Hepatocyte (in vitro differentiated cells): ENCODE data around the gene INSL3.

Source experiments
- EZH2 ChIP-seq: fragments of 200-600 bp; sonication (generic); IDR thresholded peaks from 2 replicates; pipeline ENCODE4 v1.6.1; 2016; ENCODE audit warnings: antibody characterized with exemption, mild to moderate bottlenecking, borderline replicate concordance
- EZH2phosphoT487 ChIP-seq: fragments of 200-600 bp; sonication (generic); IDR thresholded peaks from one replicate; pipeline ENCODE4 v1.6.1; 2018; ENCODE audit warnings: antibody characterized with exemption, mild to moderate bottlenecking, low read depth, moderate library complexity; ENCODE audit not compliant: unreplicated experiment, severe bottlenecking
- TF ChIP-seq, protein P1 (sequence below): fragments of 200-600 bp; sonication (generic); IDR thresholded peaks from 2 replicates; pipeline ENCODE4 v1.5.1; 2016; ENCODE audit warnings: antibody characterized with exemption, mild to moderate bottlenecking; ENCODE audit not compliant: poor library complexity

DNA sequence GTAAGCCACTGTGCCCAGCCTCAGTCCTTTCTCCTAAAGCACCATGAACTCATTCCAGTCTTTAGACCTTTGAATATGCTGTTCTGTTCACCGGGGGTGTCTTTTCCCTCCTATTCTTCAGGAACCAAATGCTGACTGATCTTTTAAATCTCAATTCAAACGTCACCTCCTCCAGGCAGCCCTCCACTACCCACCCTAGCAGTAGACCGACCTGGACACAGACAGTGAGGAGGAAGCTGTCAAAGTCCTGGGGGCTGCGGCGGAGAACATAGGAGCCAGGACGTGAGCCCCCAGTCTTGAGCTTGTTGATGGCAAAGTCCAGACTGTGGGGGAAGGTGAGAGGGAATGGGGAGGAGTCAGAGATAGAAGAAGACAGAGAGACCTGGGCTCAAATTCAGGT, 18.7 kb upstream of the INSL3 start:
- TF ChIP-seq, protein P1, sequence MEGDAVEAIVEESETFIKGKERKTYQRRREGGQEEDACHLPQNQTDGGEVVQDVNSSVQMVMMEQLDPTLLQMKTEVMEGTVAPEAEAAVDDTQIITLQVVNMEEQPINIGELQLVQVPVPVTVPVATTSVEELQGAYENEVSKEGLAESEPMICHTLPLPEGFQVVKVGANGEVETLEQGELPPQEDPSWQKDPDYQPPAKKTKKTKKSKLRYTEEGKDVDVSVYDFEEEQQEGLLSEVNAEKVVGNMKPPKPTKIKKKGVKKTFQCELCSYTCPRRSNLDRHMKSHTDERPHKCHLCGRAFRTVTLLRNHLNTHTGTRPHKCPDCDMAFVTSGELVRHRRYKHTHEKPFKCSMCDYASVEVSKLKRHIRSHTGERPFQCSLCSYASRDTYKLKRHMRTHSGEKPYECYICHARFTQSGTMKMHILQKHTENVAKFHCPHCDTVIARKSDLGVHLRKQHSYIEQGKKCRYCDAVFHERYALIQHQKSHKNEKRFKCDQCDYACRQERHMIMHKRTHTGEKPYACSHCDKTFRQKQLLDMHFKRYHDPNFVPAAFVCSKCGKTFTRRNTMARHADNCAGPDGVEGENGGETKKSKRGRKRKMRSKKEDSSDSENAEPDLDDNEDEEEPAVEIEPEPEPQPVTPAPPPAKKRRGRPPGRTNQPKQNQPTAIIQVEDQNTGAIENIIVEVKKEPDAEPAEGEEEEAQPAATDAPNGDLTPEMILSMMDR: no peak
- TF ChIP-seq EZH2 (no peak), EZH2phosphoT487 (no peak)
